Measurements from ENCODE around the gene TRIM46.
"Not testable (repeated sequence)": the region's sequence is repeated elsewhere in the genome, so short reads cannot be mapped to it uniquely, and the experiment has no call there.

TRIM46 gene

GRCh38 chr1:155158991-155159390 is 14.7 kb upstream of the TRIM46 start:
- no peak overlapping the region for H2AFZ ChIP-seq (ENCODE audit: low read depth, low read length, severe bottlenecking)
- H3K79me2 ChIP-seq (ENCODE audit: insufficient read depth, low read length), result no peaks in the 10 kb centered on the region
- no peak overlapping the region for H3K9ac ChIP-seq (ENCODE audit: low read length)
- no peaks in the 10 kb centered on the region for H3K9me2 ChIP-seq (replicated peaks; ENCODE audit: insufficient read depth, low read length)
- H3K4me2 ChIP-seq (ENCODE audit: low read depth, low read length, poor library complexity, severe bottlenecking), result no peak overlapping the region
- H3K9me3 ChIP-seq (ENCODE audit: insufficient read depth, low read length), result no peaks in the 10 kb centered on the region
- H3K36me3 ChIP-seq (ENCODE audit: low read length), result no peaks in the 10 kb centered on the region
- no peaks in the 10 kb centered on the region for H4K20me1 ChIP-seq (ENCODE audit: low read depth, low read length)
- H3F3A ChIP-seq (ENCODE audit: insufficient read depth), result no peaks in the 10 kb centered on the region
- no peak overlapping the region for H3K27ac ChIP-seq (ENCODE audit: low read depth, low read length)
- no peaks in the 10 kb centered on the region for H3K27me3 ChIP-seq (ENCODE audit: low read length)
- no peak for TF ChIP-seq EZH2phosphoT487 (conservative IDR thresholded peaks at IDR 0.05; ENCODE audit: low read length)
- TF ChIP-seq, protein P1, sequence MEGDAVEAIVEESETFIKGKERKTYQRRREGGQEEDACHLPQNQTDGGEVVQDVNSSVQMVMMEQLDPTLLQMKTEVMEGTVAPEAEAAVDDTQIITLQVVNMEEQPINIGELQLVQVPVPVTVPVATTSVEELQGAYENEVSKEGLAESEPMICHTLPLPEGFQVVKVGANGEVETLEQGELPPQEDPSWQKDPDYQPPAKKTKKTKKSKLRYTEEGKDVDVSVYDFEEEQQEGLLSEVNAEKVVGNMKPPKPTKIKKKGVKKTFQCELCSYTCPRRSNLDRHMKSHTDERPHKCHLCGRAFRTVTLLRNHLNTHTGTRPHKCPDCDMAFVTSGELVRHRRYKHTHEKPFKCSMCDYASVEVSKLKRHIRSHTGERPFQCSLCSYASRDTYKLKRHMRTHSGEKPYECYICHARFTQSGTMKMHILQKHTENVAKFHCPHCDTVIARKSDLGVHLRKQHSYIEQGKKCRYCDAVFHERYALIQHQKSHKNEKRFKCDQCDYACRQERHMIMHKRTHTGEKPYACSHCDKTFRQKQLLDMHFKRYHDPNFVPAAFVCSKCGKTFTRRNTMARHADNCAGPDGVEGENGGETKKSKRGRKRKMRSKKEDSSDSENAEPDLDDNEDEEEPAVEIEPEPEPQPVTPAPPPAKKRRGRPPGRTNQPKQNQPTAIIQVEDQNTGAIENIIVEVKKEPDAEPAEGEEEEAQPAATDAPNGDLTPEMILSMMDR (IDR thresholded peaks at IDR 0.05; ENCODE audit: insufficient read depth, low read length, poor library complexity, severe bottlenecking), result no peak
- H3K4me3 ChIP-seq (ENCODE audit: insufficient read depth, low read length, poor library complexity, severe bottlenecking), result no peak overlapping the region

DNA sequence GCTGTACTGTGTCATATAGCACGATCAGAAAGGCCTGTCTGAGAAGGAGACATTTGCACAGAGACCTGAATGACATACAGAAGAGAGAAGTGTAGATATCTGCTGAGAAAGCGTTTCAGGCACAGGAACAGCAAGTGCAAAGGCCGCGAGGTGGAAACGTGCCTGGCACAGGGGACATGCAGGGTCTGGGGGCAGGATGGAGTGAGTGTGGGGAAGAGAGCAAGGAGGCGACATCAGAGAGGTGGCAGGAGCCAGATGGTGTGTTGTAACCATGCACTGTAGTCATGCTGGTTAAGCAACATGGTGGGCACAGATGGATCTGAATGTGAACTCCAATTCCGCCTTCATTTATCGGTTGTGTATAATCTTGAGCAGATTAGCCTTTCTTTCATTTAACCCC is 13.5 kb upstream of the TRIM46 start:
- Histone ChIP-seq H3K9me2 (replicated peaks; ENCODE audit: insufficient read depth, low read length) (no peaks in the 10 kb centered on the region), H3K4me2 (ENCODE audit: low read depth, low read length, poor library complexity, severe bottlenecking) (no peak overlapping the region), H3K36me3 (ENCODE audit: low read length) (no peaks in the 10 kb centered on the region), H3F3A (ENCODE audit: insufficient read depth) (no peaks in the 10 kb centered on the region), H3K27me3 (ENCODE audit: low read length) (no peaks in the 10 kb centered on the region), H4K20me1 (ENCODE audit: low read depth, low read length) (no peaks in the 10 kb centered on the region), H3K9me3 (ENCODE audit: insufficient read depth, low read length) (no peaks in the 10 kb centered on the region), H3K9ac (ENCODE audit: low read length) (no peak overlapping the region), H3K4me3 (ENCODE audit: insufficient read depth, low read length, poor library complexity, severe bottlenecking) (no peak overlapping the region), H3K79me2 (ENCODE audit: insufficient read depth, low read length) (no peaks in the 10 kb centered on the region), H2AFZ (ENCODE audit: low read depth, low read length, severe bottlenecking) (no peak overlapping the region), H3K27ac (ENCODE audit: low read depth, low read length) (no peak overlapping the region)
- TF ChIP-seq, protein P1 (IDR thresholded peaks at IDR 0.05; ENCODE audit: insufficient read depth, low read length, poor library complexity, severe bottlenecking), result no peak
- TF ChIP-seq EZH2phosphoT487 (conservative IDR thresholded peaks at IDR 0.05; ENCODE audit: low read length), result no peak

- H3K27me3 ChIP-seq (ENCODE audit: low read length); H4K20me1 ChIP-seq (ENCODE audit: low read depth, low read length); H3K4me3 ChIP-seq (ENCODE audit: insufficient read depth, low read length, poor library complexity, severe bottlenecking); H3K9me3 ChIP-seq (ENCODE audit: insufficient read depth, low read length); H3K9ac ChIP-seq (ENCODE audit: low read length); H3F3A ChIP-seq (ENCODE audit: insufficient read depth); H2AFZ ChIP-seq (ENCODE audit: low read depth, low read length, severe bottlenecking); H3K36me3 ChIP-seq (ENCODE audit: low read length); H3K27ac ChIP-seq (ENCODE audit: low read depth, low read length); H3K79me2 ChIP-seq (ENCODE audit: insufficient read depth, low read length); H3K4me2 ChIP-seq (ENCODE audit: low read depth, low read length, poor library complexity, severe bottlenecking); H3K9me2 ChIP-seq (replicated peaks; ENCODE audit: insufficient read depth, low read length): not testable (repeated sequence)
Observed at GRCh38 chr1:155162631-155163030, 11.0 kb upstream of the TRIM46 start.

DNA sequence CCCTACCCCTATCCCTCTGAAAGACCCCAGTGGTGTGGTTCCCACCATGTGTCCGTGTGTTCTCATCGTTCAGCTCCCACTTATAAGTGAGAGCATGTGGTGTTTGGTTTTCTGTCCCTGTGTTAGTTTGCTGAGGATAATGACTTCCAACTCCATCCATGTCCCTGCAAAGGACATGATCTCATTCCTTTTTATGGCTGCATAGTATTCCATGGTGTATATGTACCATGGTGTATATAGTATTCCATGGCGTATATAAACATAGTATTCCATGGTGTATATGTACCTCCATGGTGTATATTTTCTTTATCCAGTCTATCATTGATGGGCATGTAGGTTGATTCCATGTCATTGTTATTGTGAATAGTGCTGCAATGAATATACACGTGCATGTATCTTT is 9.9 kb upstream of the TRIM46 start:
- H3K79me2 ChIP-seq (ENCODE audit: insufficient read depth, low read length); H3K9me2 ChIP-seq (replicated peaks; ENCODE audit: insufficient read depth, low read length); H2AFZ ChIP-seq (ENCODE audit: low read depth, low read length, severe bottlenecking); H3K9ac ChIP-seq (ENCODE audit: low read length); H3F3A ChIP-seq (ENCODE audit: insufficient read depth); H3K36me3 ChIP-seq (ENCODE audit: low read length); H4K20me1 ChIP-seq (ENCODE audit: low read depth, low read length); H3K27me3 ChIP-seq (ENCODE audit: low read length); H3K27ac ChIP-seq (ENCODE audit: low read depth, low read length); H3K4me2 ChIP-seq (ENCODE audit: low read depth, low read length, poor library complexity, severe bottlenecking); H3K4me3 ChIP-seq (ENCODE audit: insufficient read depth, low read length, poor library complexity, severe bottlenecking); H3K9me3 ChIP-seq (ENCODE audit: insufficient read depth, low read length): not testable (repeated sequence)

DNA sequence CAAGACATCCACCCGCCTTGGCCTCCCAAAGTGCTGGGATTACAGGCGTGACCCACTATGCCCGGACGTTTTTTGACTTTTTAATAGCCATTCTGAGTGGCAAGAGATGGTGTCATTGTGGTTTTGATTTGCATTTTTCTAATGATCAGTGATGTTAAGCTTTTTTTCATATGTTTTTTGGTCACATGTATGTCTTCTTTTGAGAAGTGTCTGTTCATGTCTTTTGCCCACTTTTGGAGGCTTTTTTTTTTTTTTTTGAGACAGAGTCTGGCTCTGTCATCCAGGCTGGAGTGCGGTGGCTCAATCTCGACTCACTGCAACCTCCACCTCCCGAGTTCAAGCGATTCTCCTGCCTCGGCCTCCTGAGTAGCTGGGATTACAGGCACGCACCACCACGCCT is 9.0 kb upstream of the TRIM46 start:
- not testable (repeated sequence) for H3K4me2 ChIP-seq (ENCODE audit: low read depth, low read length, poor library complexity, severe bottlenecking)

More for the DNA sequence above, 9.0 kb upstream of the TRIM46 start:
- not testable (repeated sequence) for H3K27ac ChIP-seq (ENCODE audit: low read depth, low read length); H4K20me1 ChIP-seq (ENCODE audit: low read depth, low read length); H3K9ac ChIP-seq (ENCODE audit: low read length); H3F3A ChIP-seq (ENCODE audit: insufficient read depth); H3K79me2 ChIP-seq (ENCODE audit: insufficient read depth, low read length); H3K4me3 ChIP-seq (ENCODE audit: insufficient read depth, low read length, poor library complexity, severe bottlenecking); H2AFZ ChIP-seq (ENCODE audit: low read depth, low read length, severe bottlenecking); H3K9me2 ChIP-seq (replicated peaks; ENCODE audit: insufficient read depth, low read length); H3K9me3 ChIP-seq (ENCODE audit: insufficient read depth, low read length); H3K36me3 ChIP-seq (ENCODE audit: low read length); H3K27me3 ChIP-seq (ENCODE audit: low read length)
